SK-N-SH (cell line): Measurements from ENCODE around the gene VIM. TPM values are rescaled to one million over a fixed set of nuclear protein-coding genes. Genes with fewer than 3 reads are reported as not detected.

Experiments
- CTCF ChIA-PET: fragments of 300-600, 350-600 bp; formaldehyde crosslinking; extraction: SDS; loops from one replicate; lab custom pipeline; 2021; lab: Yijun Ruan, JAX
- POLR2A ChIA-PET: fragments of 350-600 bp; sonication (Branson Sonifier 250); formaldehyde crosslinking; extraction: SDS; loops from one replicate; lab custom pipeline; 2020; ENCODE audit warnings: antibody characterized with exemption, inconsistent platforms; lab: Yijun Ruan, JAX
- DNase-seq: peaks from one replicate; pipeline ENCODE4 v3.0.0; 2012
- H2AFZ ChIP-seq: fragments of 200-600 bp; sonication (generic); 2 replicates; pipeline ENCODE4 v1.8.1; 2016; ENCODE audit warnings: antibody characterized with exemption, mild to moderate bottlenecking, low read depth
- H3F3A ChIP-seq: fragments of 200-600 bp; sonication (generic); replicated peaks from 2 replicates; pipeline ENCODE3; 2016; ENCODE audit warnings: antibody characterized with exemption, mild to moderate bottlenecking; ENCODE audit not compliant: insufficient read depth
- H3K27ac ChIP-seq, 2 experiments: fragments of 200-500 bp in 1 of 2; fragments of 200-600 bp in 1 of 2; sonication (Bioruptor generic) in 1 of 2; sonication (generic), shearing (Covaris generic) in 1 of 2; 2 replicates each; pipeline versions ENCODE4 v1.5.1 to v1.6.1; 2014 to 2016; ENCODE audit warnings: low read depth in 2 of 2, inconsistent platforms in 1 of 2, low read length in 1 of 2, mild to moderate bottlenecking in 1 of 2, mixed read lengths in 1 of 2
- H3K27me3 ChIP-seq: fragments of 200-600 bp; sonication (generic), shearing (Covaris generic); 2 replicates; pipeline ENCODE4 v1.6.1; 2016; ENCODE audit warnings: mixed run types; ENCODE audit not compliant: insufficient read depth
- H3K36me3 ChIP-seq, 2 experiments: fragments of 200-500 bp in 1 of 2; fragments of 200-600 bp in 1 of 2; sonication (Bioruptor generic) in 1 of 2; sonication (generic) in 1 of 2; replicated peaks in 1 of 2; 2 replicates each; pipeline versions ENCODE3 to v1.5.1; 2014 to 2016; ENCODE audit warnings: low read length in 1 of 2, mild to moderate bottlenecking in 1 of 2; ENCODE audit not compliant: insufficient read depth in 2 of 2, control insufficient read depth in 1 of 2
- H3K4me1 ChIP-seq, 2 experiments: fragments of 200-500 bp in 1 of 2; fragments of 200-600 bp in 1 of 2; sonication (Bioruptor generic) in 1 of 2; sonication (generic), shearing (Covaris generic) in 1 of 2; 2 replicates each; pipeline versions ENCODE4 v1.5.1 to v1.6.1; 2014 to 2016; ENCODE audit warnings: low read depth in 1 of 2, low read length in 1 of 2, mixed run types in 1 of 2; ENCODE audit not compliant: insufficient read depth in 2 of 2, control insufficient read depth in 1 of 2
- H3K4me2 ChIP-seq: fragments of 200-600 bp; sonication (generic), shearing (Covaris generic); 2 replicates; pipeline ENCODE4 v1.6.1; 2017; ENCODE audit warnings: mixed run types
- H3K4me3 ChIP-seq, 2 experiments: fragments of 200-500 bp in 1 of 2; fragments of 200-600 bp in 1 of 2; sonication (Bioruptor generic) in 1 of 2; sonication (generic), shearing (Covaris generic) in 1 of 2; 2 replicates each; pipeline versions ENCODE4 v1.5.1 to v1.8.1; 2014 to 2016; ENCODE audit warnings: low read depth in 2 of 2, inconsistent platforms in 1 of 2, low read length in 1 of 2, mild to moderate bottlenecking in 1 of 2, mixed read lengths in 1 of 2, moderate library complexity in 1 of 2
- H3K79me2 ChIP-seq: fragments of 200-600 bp; sonication (generic); 2 replicates; pipeline ENCODE4 v1.8.1; 2017; ENCODE audit warnings: mild to moderate bottlenecking; ENCODE audit not compliant: insufficient read depth
- H3K9ac ChIP-seq: fragments of 200-600 bp; sonication (generic); 2 replicates; pipeline ENCODE4 v1.6.1; 2017; ENCODE audit warnings: mixed run types
- H3K9me2 ChIP-seq: fragments of 200-600 bp; sonication (generic); 2 replicates; pipeline ENCODE4 v1.6.1; 2017; ENCODE audit warnings: mixed run types
- H3K9me3 ChIP-seq: fragments of 200-600 bp; sonication (generic); 2 replicates; pipeline ENCODE4 v1.6.1; 2017; ENCODE audit warnings: mixed run types, mild to moderate bottlenecking, moderate library complexity
- H4K20me1 ChIP-seq: fragments of 200-600 bp; sonication (generic); 2 replicates; pipeline ENCODE4 v1.6.1; 2017; ENCODE audit warnings: mild to moderate bottlenecking, mixed run types; ENCODE audit not compliant: insufficient read depth
- CTCF ChIP-seq: fragments of 200-600 bp; sonication (generic); IDR thresholded peaks from 2 replicates; pipeline ENCODE4 v1.6.1; 2017; ENCODE audit warnings: antibody characterized with exemption, mild to moderate bottlenecking, moderate library complexity
- ELF1 ChIP-seq: IDR thresholded peaks from 2 replicates; pipeline ENCODE4 v1.4.0; 2012
- EP300 ChIP-seq, 2 experiments: IDR thresholded peaks; 2 replicates each; pipeline versions ENCODE4 v1.4.0 to v1.6.1; 2012; ENCODE audit warnings: borderline replicate concordance in 1 of 2, low read depth in 1 of 2, low read length in 1 of 2
- FOSL2 ChIP-seq: IDR thresholded peaks from 2 replicates; pipeline ENCODE4 v1.4.0; 2012; ENCODE audit warnings: low read depth, mild to moderate bottlenecking, moderate library complexity, borderline replicate concordance
- FOXM1 ChIP-seq: IDR thresholded peaks from 2 replicates; pipeline ENCODE4 v1.4.0; 2012; ENCODE audit warnings: low read depth, mild to moderate bottlenecking
- GATA2 ChIP-seq: sonication (generic); formaldehyde crosslinking; IDR thresholded peaks from 2 replicates; pipeline ENCODE4 v1.5.0; 2020; ENCODE audit warnings: mild to moderate bottlenecking, missing genetic modification reagents
- IRF3 ChIP-seq: fragments of 150-350 bp; IDR thresholded peaks from 2 replicates; pipeline ENCODE4 v1.6.1; 2016; ENCODE audit warnings: mild to moderate bottlenecking, low read depth, low read length
- MXI1 ChIP-seq: IDR thresholded peaks from 2 replicates; pipeline ENCODE4 v1.6.1; 2012; ENCODE audit warnings: mild to moderate bottlenecking, low read depth, low read length, improper control_type of control experiment
- NFIC ChIP-seq: IDR thresholded peaks from 2 replicates; pipeline ENCODE4 v1.4.0; 2012; ENCODE audit warnings: borderline replicate concordance
- POLR2AphosphoS5 ChIP-seq: IDR thresholded peaks from 2 replicates; pipeline ENCODE4 v1.6.1; 2012; ENCODE audit warnings: low read depth, low read length
- REST ChIP-seq: IDR thresholded peaks from 2 replicates; pipeline ENCODE4 v1.6.1; 2012; ENCODE audit warnings: mild to moderate bottlenecking, low read depth, low read length, moderate library complexity
- SMC3 ChIP-seq: IDR thresholded peaks from 2 replicates; pipeline ENCODE4 v1.6.1; 2012; ENCODE audit warnings: low read depth, low read length, improper control_type of control experiment
- TAF1 ChIP-seq: IDR thresholded peaks from 2 replicates; pipeline ENCODE4 v1.6.1; 2012; ENCODE audit warnings: low read depth, mild to moderate bottlenecking, low read length, moderate library complexity, borderline replicate concordance
- TEAD4 ChIP-seq: IDR thresholded peaks from 2 replicates; pipeline ENCODE4 v1.4.0; 2012; ENCODE audit warnings: mild to moderate bottlenecking, borderline replicate concordance; ENCODE audit not compliant: insufficient read depth
- USF1 ChIP-seq: IDR thresholded peaks from 2 replicates; pipeline ENCODE4 v1.4.0; 2012; ENCODE audit warnings: low read depth, borderline replicate concordance
- USF2 ChIP-seq: fragments of 150-350 bp; IDR thresholded peaks from 2 replicates; pipeline ENCODE4 v1.6.1; 2017; ENCODE audit warnings: antibody characterized with exemption, low read length, low read depth, borderline replicate concordance
- WGBS: methylation state at CpG from one replicate; pipeline ENCODE4 v1.1.6; 2017; ENCODE audit warnings: low lambda C conversion rate; 5-methylcytosine and 5-hydroxymethylcytosine counted together
- polyA plus RNA-seq, 3 experiments: library from polyadenylated mRNA; depleted of rRNA; stranded (reverse); fragments of >200 nt; gene quantifications; 2 replicates each; pipeline ENCODE4 v1.2.3, GENCODE V29; 2012

Gene VIM
- polyA plus RNA-seq, 1 of the 3 experiments (the other 2 are of a cell fraction), result 5,016 TPM

GRCh38 chr10:17202506-17202905 lies 25.5 kb upstream of the VIM start:
- Histone ChIP-seq H3K4me3 (no peak overlapping the region), H3K27ac (peak overlapping the region in 1 of 2 experiments; percentile 99; a peak in 2 of 4 replicates), H4K20me1 (no peaks in the 10 kb centered on the region), H3K9me3 (no peaks in the 10 kb centered on the region), H3K4me2 (no peak overlapping the region), H3F3A (peaks cover 48% of the 10 kb centered on the region), H3K27me3 (no peaks in the 10 kb centered on the region), H3K79me2 (peaks cover 41% of the 10 kb centered on the region), H3K9me2 (no peaks in the 10 kb centered on the region), H2AFZ (no peak overlapping the region), H3K9ac (no peak overlapping the region), H3K4me1 (peaks cover 16 to 20% of the 10 kb centered on the region in 2 experiments), H3K36me3 (no peaks in the 10 kb centered on the region)
- CTCF ChIA-PET, result interaction anchor here (0.9 to 2.3 kb wide), 2 partner anchors 10 to 36 kb away, joined by 3 to 6 read pairs; no protein-coding TSS in a partner anchor
- 94% methylated on average over 2 of the region's 2 CpGs for WGBS
- no peak for TF ChIP-seq CTCF
- TF ChIP-seq USF1, result no peak
- TF ChIP-seq REST, result no peak
- no peak for TF ChIP-seq GATA2 (CRISPR knock-in tag)
- TF ChIP-seq TEAD4, result no peak
- no peak for TF ChIP-seq NFIC
- TF ChIP-seq EP300 (IDR thresholded peaks at IDR 0.05; ENCODE audit: borderline replicate concordance in 1 of 2, low read depth in 1 of 2, low read length in 1 of 2), result no peak
- no peak for TF ChIP-seq IRF3
- TF ChIP-seq SMC3, result no peak
- TF ChIP-seq TAF1, result no peak
- no peak for TF ChIP-seq POLR2AphosphoS5
- no peak for TF ChIP-seq FOSL2
- no peak for TF ChIP-seq MXI1
- TF ChIP-seq FOXM1, result no peak
- no peak for TF ChIP-seq ELF1
- no peak for TF ChIP-seq USF2
- no peak for DNase-seq
- POLR2A ChIA-PET, result no interaction called here
